ENCODE results near the gene CDON.

The CDON gene

GRCh38 chr11:125952973-125953372, 109.7 kb downstream of the CDON start:
- H3K4ac ChIP-seq (ENCODE audit: low read length), result no peak overlapping the region
- H3K4me3 ChIP-seq (ENCODE audit: low read length in 2 of 2), result no peak overlapping the region
- no CpG with 5 or more reads among the region's 7 CpGs for WGBS, 2 donors (ENCODE audit: extremely low coverage in 2 of 2, insufficient read length in 2 of 2, insufficient replicate concordance in 1 of 2)
- peaks cover 0 to 7% of the 10 kb centered on the region in 2 donors for H3K4me1 ChIP-seq (ENCODE audit: control insufficient read depth in 2 of 2, insufficient read depth in 1 of 2, low read depth in 1 of 2, low read length in 2 of 2)
- no peak overlapping the region for H2AFZ ChIP-seq (ENCODE audit: low read length)
- H3K23ac ChIP-seq (ENCODE audit: low read depth, low read length, poor library complexity), result no peak overlapping the region
- DNase-seq (ENCODE audit: low spot score), result no peak
- H4K91ac ChIP-seq (ENCODE audit: low read depth, low read length, poor library complexity), result no peak overlapping the region
- H3K9me3 ChIP-seq (replicated peaks in 1 of 2; ENCODE audit: control insufficient read depth in 2 of 2, insufficient read depth in 1 of 2, low read depth in 1 of 2, low read length in 2 of 2), result peaks cover 0 to 3% of the 10 kb centered on the region in 2 donors
- no peak overlapping the region for H2BK12ac ChIP-seq (ENCODE audit: low read length)
- H3K27ac ChIP-seq (replicated peaks; ENCODE audit: low read length), result no peak overlapping the region
- no peak overlapping the region for H2BK120ac ChIP-seq (ENCODE audit: low read depth, low read length)
- H2AK5ac ChIP-seq (ENCODE audit: low read depth, low read length), result no peak overlapping the region
- no peaks in the 10 kb centered on the region for H3K79me1 ChIP-seq (ENCODE audit: low read depth, low read length)
- H2BK15ac ChIP-seq (ENCODE audit: low read length), result no peak overlapping the region
- peaks cover under 1 to 11% of the 10 kb centered on the region in 2 donors for H3K36me3 ChIP-seq (replicated peaks in 1 of 2; ENCODE audit: control insufficient read depth in 2 of 2, insufficient read depth in 2 of 2, low read length in 2 of 2)
- H3K9ac ChIP-seq (ENCODE audit: low read depth, low read length, poor library complexity), result peak overlapping the region; percentile 17
- H3K14ac ChIP-seq (ENCODE audit: low read length), result no peak overlapping the region
- no peak overlapping the region for H3K4me2 ChIP-seq (ENCODE audit: insufficient read depth, low read length, poor library complexity, severe bottlenecking)
- no peak overlapping the region for H3K18ac ChIP-seq (ENCODE audit: low read length)
- no peak overlapping the region for H2BK5ac ChIP-seq (ENCODE audit: low read length)
- H3K27me3 ChIP-seq (ENCODE audit: control insufficient read depth in 3 of 3, insufficient read depth in 3 of 3, low read depth in 1 of 3, low read length in 3 of 3), result no peaks in the 10 kb centered on the region
- no peak overlapping the region for H4K8ac ChIP-seq (ENCODE audit: low read depth, low read length)

GRCh38 chr11:125952559-125952958, 110.1 kb downstream of the CDON start:
- H2AK5ac ChIP-seq (ENCODE audit: low read depth, low read length), result no peak overlapping the region
- H3K27me3 ChIP-seq (ENCODE audit: control insufficient read depth in 3 of 3, insufficient read depth in 3 of 3, low read depth in 1 of 3, low read length in 3 of 3), result no peaks in the 10 kb centered on the region
- H3K4me1 ChIP-seq (ENCODE audit: control insufficient read depth in 2 of 2, insufficient read depth in 1 of 2, low read depth in 1 of 2, low read length in 2 of 2), result peaks cover 0 to 7% of the 10 kb centered on the region in 2 donors
- H3K23ac ChIP-seq (ENCODE audit: low read depth, low read length, poor library complexity), result no peak overlapping the region
- no CpG with 5 or more reads among the region's 2 CpGs for WGBS, 2 donors (ENCODE audit: extremely low coverage in 2 of 2, insufficient read length in 2 of 2, insufficient replicate concordance in 1 of 2)
- H3K4me2 ChIP-seq (ENCODE audit: insufficient read depth, low read length, poor library complexity, severe bottlenecking), result no peak overlapping the region
- H2BK15ac ChIP-seq (ENCODE audit: low read length), result no peak overlapping the region
- no peak overlapping the region for H3K14ac ChIP-seq (ENCODE audit: low read length)
- H2BK120ac ChIP-seq (ENCODE audit: low read depth, low read length), result no peak overlapping the region
- no peaks in the 10 kb centered on the region for H3K79me1 ChIP-seq (ENCODE audit: low read depth, low read length)
- DNase-seq (ENCODE audit: low spot score), result no peak
- no peak overlapping the region for H3K4me3 ChIP-seq (ENCODE audit: low read length in 2 of 2)
- peaks cover 0 to 11% of the 10 kb centered on the region in 2 donors for H3K36me3 ChIP-seq (replicated peaks in 1 of 2; ENCODE audit: control insufficient read depth in 2 of 2, insufficient read depth in 2 of 2, low read length in 2 of 2)
- no peak overlapping the region for H4K91ac ChIP-seq (ENCODE audit: low read depth, low read length, poor library complexity)
- H3K4ac ChIP-seq (ENCODE audit: low read length), result no peak overlapping the region
- no peak overlapping the region for H3K27ac ChIP-seq (replicated peaks; ENCODE audit: low read length)
- H2BK5ac ChIP-seq (ENCODE audit: low read length), result no peak overlapping the region
- no peak overlapping the region for H4K8ac ChIP-seq (ENCODE audit: low read depth, low read length)
- H2BK12ac ChIP-seq (ENCODE audit: low read length), result no peak overlapping the region
- H3K9ac ChIP-seq (ENCODE audit: low read depth, low read length, poor library complexity), result no peak overlapping the region
- H3K18ac ChIP-seq (ENCODE audit: low read length), result no peak overlapping the region
- no peaks in the 10 kb centered on the region for H3K9me3 ChIP-seq (replicated peaks in 1 of 2; ENCODE audit: control insufficient read depth in 2 of 2, insufficient read depth in 1 of 2, low read depth in 1 of 2, low read length in 2 of 2)
- no peak overlapping the region for H2AFZ ChIP-seq (ENCODE audit: low read length)

GRCh38 chr11:125951731-125952130, 110.9 kb downstream of the CDON start:
- Histone ChIP-seq H2AFZ (ENCODE audit: low read length) (no peak overlapping the region), H2BK15ac (ENCODE audit: low read length) (no peak overlapping the region), H3K4me3 (ENCODE audit: low read length in 2 of 2) (no peak overlapping the region), H2BK5ac (ENCODE audit: low read length) (no peak overlapping the region), H2BK12ac (ENCODE audit: low read length) (no peak overlapping the region), H2AK5ac (ENCODE audit: low read depth, low read length) (no peak overlapping the region), H3K14ac (ENCODE audit: low read length) (no peak overlapping the region), H3K9me3 (replicated peaks in 1 of 2; ENCODE audit: control insufficient read depth in 2 of 2, insufficient read depth in 1 of 2, low read depth in 1 of 2, low read length in 2 of 2) (no peaks in the 10 kb centered on the region), H3K23ac (ENCODE audit: low read depth, low read length, poor library complexity) (peak overlapping the region; percentile 92), H3K36me3 (replicated peaks in 1 of 2; ENCODE audit: control insufficient read depth in 2 of 2, insufficient read depth in 2 of 2, low read length in 2 of 2) (peaks cover 0 to 9% of the 10 kb centered on the region in 2 donors), H2BK120ac (ENCODE audit: low read depth, low read length) (no peak overlapping the region), H3K4me2 (ENCODE audit: insufficient read depth, low read length, poor library complexity, severe bottlenecking) (no peak overlapping the region), H4K8ac (ENCODE audit: low read depth, low read length) (no peak overlapping the region), H3K18ac (ENCODE audit: low read length) (peak overlapping the region; percentile 24), H4K91ac (ENCODE audit: low read depth, low read length, poor library complexity) (no peak overlapping the region), H3K27ac (replicated peaks; ENCODE audit: low read length) (no peak overlapping the region), H3K4ac (ENCODE audit: low read length) (peak overlapping the region; percentile 38), H3K9ac (ENCODE audit: low read depth, low read length, poor library complexity) (no peak overlapping the region), H3K4me1 (ENCODE audit: control insufficient read depth in 2 of 2, insufficient read depth in 1 of 2, low read depth in 1 of 2, low read length in 2 of 2) (peaks cover 0 to 7% of the 10 kb centered on the region in 2 donors), H3K79me1 (ENCODE audit: low read depth, low read length) (no peaks in the 10 kb centered on the region), H3K27me3 (ENCODE audit: control insufficient read depth in 3 of 3, insufficient read depth in 3 of 3, low read depth in 1 of 3, low read length in 3 of 3) (no peaks in the 10 kb centered on the region)
- no CpG with 5 or more reads among the region's 11 CpGs for WGBS, 2 donors (ENCODE audit: extremely low coverage in 2 of 2, insufficient read length in 2 of 2, insufficient replicate concordance in 1 of 2)
- DNase-seq (ENCODE audit: low spot score), result no peak

- no peak overlapping the region for H4K8ac ChIP-seq (ENCODE audit: low read depth, low read length)
- H2BK12ac ChIP-seq (ENCODE audit: low read length), result peak overlapping the region; percentile 16
- H3K27me3 ChIP-seq (ENCODE audit: control insufficient read depth in 3 of 3, insufficient read depth in 3 of 3, low read depth in 1 of 3, low read length in 3 of 3), result no peaks in the 10 kb centered on the region
- no peak overlapping the region for H2BK15ac ChIP-seq (ENCODE audit: low read length)
- H2BK120ac ChIP-seq (ENCODE audit: low read depth, low read length), result no peak overlapping the region
- H3K4me1 ChIP-seq (ENCODE audit: control insufficient read depth in 2 of 2, insufficient read depth in 1 of 2, low read depth in 1 of 2, low read length in 2 of 2), result peaks cover 0 to 7% of the 10 kb centered on the region in 2 donors
- H2AK5ac ChIP-seq (ENCODE audit: low read depth, low read length), result no peak overlapping the region
- no peak for DNase-seq (ENCODE audit: low spot score)
- H3K4me2 ChIP-seq (ENCODE audit: insufficient read depth, low read length, poor library complexity, severe bottlenecking), result no peak overlapping the region
- H3K14ac ChIP-seq (ENCODE audit: low read length), result no peak overlapping the region
- no peak overlapping the region for H2AFZ ChIP-seq (ENCODE audit: low read length)
- no peaks in the 10 kb centered on the region for H3K79me1 ChIP-seq (ENCODE audit: low read depth, low read length)
- no peak overlapping the region for H3K4me3 ChIP-seq (ENCODE audit: low read length in 2 of 2)
- no peak overlapping the region for H3K27ac ChIP-seq (replicated peaks; ENCODE audit: low read length)
- H3K9ac ChIP-seq (ENCODE audit: low read depth, low read length, poor library complexity), result peak overlapping the region; percentile 18
- H2BK5ac ChIP-seq (ENCODE audit: low read length), result no peak overlapping the region
- no peaks in the 10 kb centered on the region for H3K9me3 ChIP-seq (replicated peaks in 1 of 2; ENCODE audit: control insufficient read depth in 2 of 2, insufficient read depth in 1 of 2, low read depth in 1 of 2, low read length in 2 of 2)
- H4K91ac ChIP-seq (ENCODE audit: low read depth, low read length, poor library complexity), result no peak overlapping the region
- peaks cover 0 to 5% of the 10 kb centered on the region in 2 donors for H3K36me3 ChIP-seq (replicated peaks in 1 of 2; ENCODE audit: control insufficient read depth in 2 of 2, insufficient read depth in 2 of 2, low read length in 2 of 2)
- WGBS, 2 donors (ENCODE audit: extremely low coverage in 2 of 2, insufficient read length in 2 of 2, insufficient replicate concordance in 1 of 2), result no CpG with 5 or more reads among the region's 15 CpGs
- no peak overlapping the region for H3K4ac ChIP-seq (ENCODE audit: low read length)
- peak overlapping the region; percentile 83 for H3K23ac ChIP-seq (ENCODE audit: low read depth, low read length, poor library complexity)
- H3K18ac ChIP-seq (ENCODE audit: low read length), result peak overlapping the region; percentile 79
These were observed 111.7 kb downstream of the CDON start for GRCh38 chr11:125950696-125951651.

All from neuronal stem cell (in vitro differentiated cells).